Uterus (tissue), 4 donors: ENCODE measurements around the gene WDR64. TPM values are rescaled to one million over a fixed set of nuclear protein-coding genes. Genes with fewer than 3 reads are reported as not detected.

ENCODE experiments used
- DNase-seq, 2 donors: peaks; one replicate each; pipeline ENCODE4 v3.0.0-alpha.2; 2019 to 2020
- H3K27ac ChIP-seq, 2 donors: fragments of 200-600 bp; sonication (generic); 1 replicate in 1 of 2; 2 replicates in 1 of 2; pipeline ENCODE4 v1.5.1; 2016 to 2018
- H3K27me3 ChIP-seq, 2 donors: fragments of 200-600 bp; sonication (generic); one replicate each; pipeline ENCODE4 v1.5.1; 2018 to 2019; ENCODE audit warnings: control low read depth in 1 of 2
- H3K36me3 ChIP-seq, 2 donors: fragments of 200-600 bp; sonication (generic); one replicate each; pipeline ENCODE4 v1.5.1; 2019; ENCODE audit warnings: control low read depth in 1 of 2
- H3K4me1 ChIP-seq, 2 donors: fragments of 200-600 bp; sonication (generic); one replicate each; pipeline ENCODE4 v1.5.1; 2018 to 2019; ENCODE audit warnings: control low read depth in 1 of 2
- H3K4me3 ChIP-seq, 2 donors: fragments of 200-600 bp; sonication (generic); 1 replicate in 1 of 2; 2 replicates in 1 of 2; pipeline ENCODE4 v1.5.1; 2018 to 2019; ENCODE audit warnings: mild to moderate bottlenecking in 1 of 2
- H3K9me3 ChIP-seq, 2 donors: fragments of 200-600 bp; sonication (generic); one replicate each; pipeline ENCODE4 v1.5.1; 2019; ENCODE audit warnings: control low read depth in 1 of 2
- CTCF ChIP-seq, 4 experiments: fragments of 200-600 bp in 2 of 4; fragments of 450-650 bp in 2 of 4; sonication (generic) in 2 of 4; IDR thresholded peaks; one replicate each; pipeline ENCODE4 v1.5.1; 2016 to 2019; ENCODE audit warnings: antibody characterized with exemption in 4 of 4, mild to moderate bottlenecking in 2 of 4, moderate library complexity in 1 of 4
- POLR2A ChIP-seq, 2 donors: fragments of 450-650 bp; IDR thresholded peaks; one replicate each; pipeline ENCODE4 v1.6.1; 2016; ENCODE audit warnings: antibody characterized with exemption in 2 of 2, mild to moderate bottlenecking in 1 of 2, moderate library complexity in 1 of 2
- intact Hi-C: fragments of 100-400 bp; cut with DNase I; formaldehyde crosslinking; loops from one replicate; pipeline ENCODE4 v1.15.1; 2023; ENCODE audit warnings: low total_unique reads
- total RNA-seq, 4 donors: library from RNA; depleted of rRNA in 3 of 4; stranded (reverse); fragments of >200 nt in 3 of 4; gene quantifications; one replicate each; pipeline versions ENCODE4 v1.1.0 to v1.2.4, GENCODE V29; 2014 to 2023
- donor health status: DM: yes; HTN: yes; CAD: no.

The WDR64 gene
- total RNA-seq, 4 donors from 2014 or later: 0.21 TPM; not detected in 3

DNA sequence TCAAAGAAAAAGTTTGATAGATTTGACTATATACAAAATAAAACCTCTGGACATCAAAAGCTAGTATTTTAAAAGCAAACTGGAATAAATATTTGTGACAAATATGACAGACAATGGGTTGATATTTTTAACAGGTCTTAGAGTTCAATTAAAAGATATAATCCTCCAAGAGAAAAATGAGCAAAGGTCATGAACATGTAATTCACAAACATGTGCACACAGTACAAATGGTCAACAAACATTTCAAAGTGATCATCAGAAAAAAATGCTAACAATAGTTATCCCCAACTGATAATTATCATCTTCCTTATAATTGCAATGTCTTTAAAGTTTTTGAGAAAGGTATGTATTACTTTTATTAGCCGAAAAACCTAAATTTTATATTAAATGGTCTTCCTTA is 32.0 kb downstream of the WDR64 start:
- Histone ChIP-seq H3K4me1 (no peaks in the 10 kb centered on the region), H3K36me3 (no peaks in the 10 kb centered on the region), H3K27me3 (no peaks in the 10 kb centered on the region), H3K9me3 (no peaks in the 10 kb centered on the region), H3K27ac (no peak overlapping the region), H3K4me3 (no peak overlapping the region)
- intact Hi-C loops: no loop called here
- DNase-seq: no peak
- no peak for TF ChIP-seq CTCF (IDR thresholded peaks at IDR 0.05)
- TF ChIP-seq POLR2A (IDR thresholded peaks at IDR 0.05): no peak

DNA sequence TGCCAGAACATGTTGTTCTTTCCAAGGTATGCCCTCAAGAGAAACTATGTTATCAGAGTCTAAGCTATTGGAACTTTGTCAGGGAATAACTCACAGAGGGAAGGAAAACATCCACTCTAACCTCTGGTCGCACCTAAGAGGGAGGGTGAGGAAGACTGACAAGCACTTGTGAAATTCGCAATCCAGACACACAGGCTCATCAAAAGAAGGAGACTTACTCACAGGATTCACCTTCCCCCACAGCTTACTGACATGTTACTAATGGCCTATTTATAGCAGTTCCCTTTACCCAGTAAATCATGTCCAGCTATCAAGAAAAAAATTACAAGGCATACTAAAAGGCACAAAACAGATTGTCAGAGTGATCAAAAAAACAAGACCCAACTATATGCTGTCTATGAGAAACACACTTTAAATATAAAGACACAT is 36.9 kb downstream of the WDR64 start:
- H3K36me3 ChIP-seq: no peaks in the 10 kb centered on the region
- DNase-seq: no peak
- H3K4me1 ChIP-seq: no peaks in the 10 kb centered on the region
- H3K4me3 ChIP-seq: no peak overlapping the region
- intact Hi-C loops: no loop called here
- no peaks in the 10 kb centered on the region for H3K9me3 ChIP-seq
- H3K27ac ChIP-seq: no peak overlapping the region
- no peak for TF ChIP-seq POLR2A (IDR thresholded peaks at IDR 0.05)
- TF ChIP-seq CTCF (IDR thresholded peaks at IDR 0.05): no peak
- H3K27me3 ChIP-seq: no peaks in the 10 kb centered on the region

GRCh38 chr1:241695246-241696171 is 43.4 kb downstream of the WDR64 start:
- Histone ChIP-seq H3K36me3 (no peaks in the 10 kb centered on the region), H3K27ac (no peak overlapping the region), H3K4me3 (no peak overlapping the region), H3K9me3 (no peaks in the 10 kb centered on the region), H3K27me3 (no peaks in the 10 kb centered on the region), H3K4me1 (no peaks in the 10 kb centered on the region)
- no peak for DNase-seq
- no peak for TF ChIP-seq POLR2A (IDR thresholded peaks at IDR 0.05)
- no peak for TF ChIP-seq CTCF (IDR thresholded peaks at IDR 0.05)
- intact Hi-C loops: no loop called here

- Histone ChIP-seq H3K27me3 (no peaks in the 10 kb centered on the region), H3K4me3 (no peak overlapping the region), H3K4me1 (no peaks in the 10 kb centered on the region), H3K36me3 (no peaks in the 10 kb centered on the region), H3K27ac (no peak overlapping the region), H3K9me3 (no peaks in the 10 kb centered on the region)
- intact Hi-C loops: no loop called here
- no peak for DNase-seq
- no peak for TF ChIP-seq POLR2A (IDR thresholded peaks at IDR 0.05)
- TF ChIP-seq CTCF (IDR thresholded peaks at IDR 0.05): no peak
These were observed 44.2 kb downstream of the WDR64 start for GRCh38 chr1:241696172-241696814.
